ENCODE results near the gene DCP2. TPM values are rescaled to one million over a fixed set of nuclear protein-coding genes. Genes with fewer than 3 reads are reported as not detected.
"Not testable (repeated sequence)": the region's sequence is repeated elsewhere in the genome, so short reads cannot be mapped to it uniquely, and the experiment has no call there.

Gene DCP2
- total RNA-seq, 1 experiment from 2014 or later = 38.3 TPM

DNA sequence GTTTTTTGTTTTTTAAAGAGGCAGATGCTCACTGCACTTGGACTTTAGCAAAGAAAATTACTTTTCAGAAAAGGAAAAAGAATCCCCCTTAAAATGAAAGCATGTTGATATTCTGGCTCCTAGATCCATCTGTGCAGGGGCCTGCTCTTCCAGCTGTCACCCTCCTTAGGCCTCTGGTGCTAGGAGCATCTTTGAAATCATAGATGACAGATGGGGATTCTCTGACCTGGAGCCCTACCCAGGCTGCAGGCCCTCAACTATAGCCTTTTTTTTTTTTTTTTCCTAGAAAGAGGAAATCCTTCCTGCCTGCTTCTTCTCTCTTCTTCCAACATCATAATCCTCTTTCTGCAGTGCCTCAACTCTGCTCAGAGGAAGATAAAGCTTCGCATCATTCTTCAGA lies 16.3 kb upstream of the DCP2 start:
- no peak for DNase-seq (ENCODE audit: low read depth, low spot score)
- in situ Hi-C loops (cut with HindIII; ENCODE audit: low pct_unique_long_range_greater_than_20kb, low sequenced_read_pairs) = no loop called here

DNA sequence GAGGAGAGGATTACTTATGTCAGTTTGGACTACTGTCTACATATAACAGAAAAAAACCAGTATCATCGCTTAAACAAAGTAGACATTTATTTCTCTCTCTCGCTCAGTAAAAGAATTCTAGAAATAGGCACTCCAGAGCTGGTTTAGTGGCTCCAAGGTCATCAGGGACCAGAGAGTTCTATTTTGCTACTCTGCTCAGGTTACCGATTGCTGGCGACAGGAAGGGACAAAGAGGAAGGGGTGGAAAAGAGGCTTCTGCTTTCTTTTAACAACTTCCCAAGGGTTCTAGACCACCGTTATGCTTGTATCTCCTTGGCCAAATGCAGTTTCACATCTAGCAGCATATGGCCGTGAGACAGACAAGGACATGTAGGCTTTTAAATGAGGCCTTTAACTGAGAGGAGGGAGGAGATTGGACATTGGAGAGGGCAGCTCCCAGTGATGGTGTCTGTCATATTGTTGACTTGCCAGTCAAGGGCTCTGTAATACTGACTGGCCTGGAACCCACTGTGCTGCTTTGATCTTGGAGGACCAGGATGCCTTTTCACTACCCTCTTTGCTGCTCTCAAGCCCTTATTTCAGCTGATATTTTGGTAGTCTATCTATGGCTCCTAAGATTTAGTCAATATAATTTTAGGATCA lies 15.6 kb upstream of the DCP2 start:
- in situ Hi-C loops (cut with HindIII; ENCODE audit: low pct_unique_long_range_greater_than_20kb, low sequenced_read_pairs) = no loop called here
- DNase-seq (ENCODE audit: low read depth, low spot score) = no peak

DNA sequence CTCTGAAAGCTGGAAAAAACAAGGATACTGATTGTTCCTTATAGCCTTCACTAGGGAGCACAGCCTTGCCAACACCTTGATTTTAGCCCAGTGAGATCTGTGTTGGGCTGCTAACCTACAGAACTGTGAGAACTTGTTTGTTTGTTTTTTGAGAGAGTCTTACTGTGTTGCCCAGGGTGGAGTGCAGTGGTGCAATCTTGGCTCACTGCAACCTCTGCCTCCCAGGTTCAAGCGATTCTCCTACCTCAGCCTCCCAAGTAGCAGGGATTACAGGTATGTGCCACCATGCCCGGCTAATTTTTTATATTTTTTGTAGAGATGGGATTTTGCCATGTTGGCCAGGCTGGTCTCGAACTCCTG lies 13.2 kb upstream of the DCP2 start:
- DNase-seq (ENCODE audit: low read depth, low spot score); in situ Hi-C loops (cut with HindIII; ENCODE audit: low pct_unique_long_range_greater_than_20kb, low sequenced_read_pairs): not testable (repeated sequence)

GRCh38 chr5:112965733-112966306 lies 10.8 kb upstream of the DCP2 start:
- in situ Hi-C loops (cut with HindIII; ENCODE audit: low pct_unique_long_range_greater_than_20kb, low sequenced_read_pairs) = no loop called here
- no peak for DNase-seq (ENCODE audit: low read depth, low spot score)

DNA sequence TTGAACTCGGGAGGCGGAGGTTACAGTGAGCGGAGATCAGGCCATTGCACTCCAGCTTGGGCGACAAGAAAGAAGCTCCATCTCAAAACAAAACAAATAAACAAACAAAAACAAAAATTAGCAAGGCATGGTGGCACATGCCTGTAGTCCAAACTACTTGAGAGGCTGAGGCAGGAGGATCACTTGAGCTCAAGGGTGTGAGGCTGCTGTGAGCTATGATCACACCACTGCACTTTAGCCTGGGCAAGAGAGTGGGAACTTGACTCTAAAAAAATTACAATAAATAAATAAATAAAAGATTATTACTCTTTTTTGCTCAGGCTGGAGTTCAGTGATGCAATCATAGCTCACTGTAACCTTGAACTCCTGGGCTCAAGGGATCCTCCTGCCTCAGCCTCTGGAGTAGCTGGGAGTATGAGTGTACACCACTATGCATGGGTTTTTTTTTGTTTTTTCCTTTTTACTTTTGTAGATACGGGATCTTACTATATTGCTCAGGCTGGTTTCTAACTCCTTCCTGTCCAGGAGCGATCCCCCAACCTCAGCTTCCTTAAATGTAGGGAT lies 9.0 kb upstream of the DCP2 start:
- in situ Hi-C loops (cut with HindIII; ENCODE audit: low pct_unique_long_range_greater_than_20kb, low sequenced_read_pairs) = no loop called here

DNA sequence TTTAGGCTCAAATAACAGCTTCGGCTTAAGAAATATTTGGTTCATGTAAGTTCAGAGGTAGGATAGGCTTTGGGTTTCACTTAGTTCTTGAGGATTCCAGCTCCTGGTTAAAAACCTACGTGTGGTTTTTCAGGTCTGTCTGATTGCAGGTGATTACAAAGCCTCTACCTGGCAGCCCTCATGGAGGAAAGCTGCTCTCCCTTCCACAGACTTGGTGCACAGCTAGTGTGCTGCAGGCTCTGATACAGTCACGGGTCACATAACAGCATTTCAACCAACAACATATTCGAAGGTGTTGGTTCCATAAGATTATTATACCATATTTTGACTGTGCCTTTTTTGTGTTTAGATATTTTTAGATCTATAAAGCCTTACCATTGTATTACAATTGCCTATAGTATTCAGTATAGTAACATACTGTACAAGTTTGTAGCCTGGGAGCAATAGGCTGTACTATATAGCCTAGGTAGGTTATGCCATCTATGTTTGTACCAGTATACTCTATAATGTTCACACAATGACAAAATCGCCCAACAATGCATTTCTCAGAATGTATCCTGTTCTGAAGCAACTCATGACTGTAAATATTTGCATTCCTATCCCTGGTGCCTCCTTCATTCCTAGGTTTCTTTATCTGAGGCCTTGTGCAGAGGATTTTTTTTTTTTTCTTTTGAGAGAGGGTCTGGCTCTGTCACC lies 8.0 kb upstream of the DCP2 start:
- in situ Hi-C loops (cut with HindIII; ENCODE audit: low pct_unique_long_range_greater_than_20kb, low sequenced_read_pairs) = no loop called here
- no peak for DNase-seq (ENCODE audit: low read depth, low spot score)

More for the DNA sequence above, 9.0 kb upstream of the DCP2 start:
- no peak for DNase-seq (ENCODE audit: low read depth, low spot score)

- in situ Hi-C loops (cut with HindIII; ENCODE audit: low pct_unique_long_range_greater_than_20kb, low sequenced_read_pairs) = no loop called here
- no peak for DNase-seq (ENCODE audit: low read depth, low spot score)
These were observed 5.3 kb upstream of the DCP2 start for GRCh38 chr5:112971276-112971675.

DNA sequence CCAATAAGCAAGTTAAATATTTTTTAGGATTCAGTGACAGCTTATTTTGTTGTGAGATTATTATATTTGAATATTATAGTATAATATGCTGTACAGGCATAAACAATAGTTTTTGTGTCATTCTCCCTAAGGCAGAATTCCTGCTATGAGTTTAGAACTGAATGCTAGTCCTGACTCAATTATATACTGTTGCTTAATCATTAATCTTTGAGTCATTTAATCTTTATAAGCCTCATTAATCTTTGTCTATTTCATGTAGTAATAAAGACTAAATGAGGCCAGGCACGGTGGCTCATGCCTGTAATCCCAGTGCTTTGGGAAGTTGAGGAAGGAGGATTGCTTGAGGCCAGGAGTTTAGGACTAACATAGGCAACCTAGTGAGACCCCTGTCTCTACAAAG lies 3.6 kb upstream of the DCP2 start:
- in situ Hi-C loops (cut with HindIII; ENCODE audit: low pct_unique_long_range_greater_than_20kb, low sequenced_read_pairs) = no loop called here
- DNase-seq (ENCODE audit: low read depth, low spot score) = no peak

DNA sequence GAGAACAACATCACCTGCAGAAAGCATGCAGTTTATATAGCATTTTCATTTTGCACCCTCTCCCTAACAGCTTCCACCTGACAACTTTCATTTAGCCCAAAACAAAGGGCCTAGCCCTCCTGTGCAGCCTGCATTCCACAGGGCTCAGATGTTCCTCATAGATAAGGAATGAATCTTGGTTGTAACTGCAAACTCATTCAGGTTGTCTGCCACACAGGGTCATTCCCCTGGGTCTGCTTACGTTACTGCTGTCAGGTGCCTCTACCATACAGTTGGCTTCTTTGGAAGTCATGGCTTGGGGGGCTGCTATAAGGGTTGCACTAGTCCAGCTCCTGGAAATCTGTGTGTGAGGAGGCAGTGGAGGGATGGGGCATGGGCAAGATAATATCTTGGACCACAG lies 2.7 kb upstream of the DCP2 start:
- in situ Hi-C loops (cut with HindIII; ENCODE audit: low pct_unique_long_range_greater_than_20kb, low sequenced_read_pairs) = no loop called here

GRCh38 chr5:112974901-112975300 lies 1.7 kb upstream of the DCP2 start:
- DNase-seq (ENCODE audit: low read depth, low spot score) = no peak
- in situ Hi-C loops (cut with HindIII; ENCODE audit: low pct_unique_long_range_greater_than_20kb, low sequenced_read_pairs) = no loop called here

More for the DNA sequence above, 2.7 kb upstream of the DCP2 start:
- DNase-seq (ENCODE audit: low read depth, low spot score) = no peak

DNA sequence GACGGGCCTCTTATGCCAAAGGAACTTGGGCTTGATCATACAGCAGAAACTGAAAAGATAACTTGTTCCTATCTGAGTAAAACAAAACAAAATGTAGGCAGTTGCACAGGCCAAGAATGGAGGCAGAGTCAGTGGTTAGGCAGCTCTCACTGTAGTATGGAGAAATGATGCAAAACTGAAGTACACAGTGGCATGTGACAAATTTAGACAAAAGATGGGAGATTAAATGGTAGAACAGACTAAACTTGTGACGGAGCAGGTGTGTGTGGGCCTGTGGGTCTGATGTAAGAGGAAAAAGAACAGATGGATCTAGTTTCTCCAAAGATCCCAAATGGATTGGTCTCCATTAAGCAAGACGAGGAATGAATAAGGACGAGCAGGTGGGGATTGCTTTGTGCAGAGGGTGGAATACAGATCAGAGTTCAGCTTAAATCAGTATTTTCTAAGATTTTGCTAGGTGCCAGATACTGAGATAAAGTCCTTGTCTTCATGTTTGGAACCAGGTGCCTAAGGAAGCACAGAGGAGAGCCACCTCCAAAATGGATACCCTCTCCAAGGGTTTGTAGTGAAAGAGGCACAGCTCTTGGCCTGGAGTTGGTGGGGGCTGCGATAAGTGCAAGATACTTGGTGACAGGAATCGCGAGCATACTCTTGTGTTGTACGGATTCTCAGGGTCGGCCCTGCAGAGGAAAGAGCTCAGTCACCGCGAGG lies 722 bp upstream of the DCP2 start:
- no peak for DNase-seq (ENCODE audit: low read depth, low spot score)
- in situ Hi-C loops (cut with HindIII; ENCODE audit: low pct_unique_long_range_greater_than_20kb, low sequenced_read_pairs) = no loop called here

GRCh38 chr5:112977440-112977861 lies 853 bp downstream of the DCP2 start:
- in situ Hi-C loops (cut with HindIII; ENCODE audit: low pct_unique_long_range_greater_than_20kb, low sequenced_read_pairs) = no loop called here
- no peak for DNase-seq (ENCODE audit: low read depth, low spot score)

GRCh38 chr5:112978836-112979235 lies 2.2 kb downstream of the DCP2 start:
- in situ Hi-C loops (cut with HindIII; ENCODE audit: low pct_unique_long_range_greater_than_20kb, low sequenced_read_pairs) = no loop called here
- no peak for DNase-seq (ENCODE audit: low read depth, low spot score)

- no peak for DNase-seq (ENCODE audit: low read depth, low spot score)
- in situ Hi-C loops (cut with HindIII; ENCODE audit: low pct_unique_long_range_greater_than_20kb, low sequenced_read_pairs) = no loop called here
These were observed 3.1 kb downstream of the DCP2 start for GRCh38 chr5:112979723-112980122.

- in situ Hi-C loops (cut with HindIII; ENCODE audit: low pct_unique_long_range_greater_than_20kb, low sequenced_read_pairs) = no loop called here
These were observed 6.8 kb downstream of the DCP2 start for GRCh38 chr5:112983363-112983762.

DNA sequence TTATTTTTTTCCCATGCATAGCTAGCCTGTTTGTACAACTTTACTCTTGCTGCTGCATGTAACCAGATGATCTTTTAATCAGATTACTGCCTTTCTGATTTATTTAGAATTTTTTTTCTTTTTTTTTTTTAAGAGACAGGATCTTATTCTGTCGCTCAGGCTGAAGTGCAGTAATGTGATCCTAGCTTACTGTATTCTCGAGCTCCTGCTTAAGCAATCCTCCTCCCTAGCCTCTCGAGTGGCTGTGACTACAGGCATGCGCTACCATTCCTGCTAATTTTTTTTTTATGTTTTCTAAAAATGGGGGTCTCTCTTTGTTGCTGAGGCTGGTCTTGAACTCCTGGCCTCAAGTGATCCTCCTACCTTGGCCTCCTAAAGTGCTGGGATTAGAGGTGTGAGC lies 9.6 kb downstream of the DCP2 start:
- in situ Hi-C loops (cut with HindIII; ENCODE audit: low pct_unique_long_range_greater_than_20kb, low sequenced_read_pairs) = no loop called here
- no peak for DNase-seq (ENCODE audit: low read depth, low spot score)

More at GRCh38 chr5:112983363-112983762, 6.8 kb downstream of the DCP2 start:
- DNase-seq (ENCODE audit: low read depth, low spot score) = no peak

GRCh38 chr5:112995764-112996618 lies 19.4 kb downstream of the DCP2 start:
- in situ Hi-C loops (cut with HindIII; ENCODE audit: low pct_unique_long_range_greater_than_20kb, low sequenced_read_pairs) = no loop called here
- peak; percentile 74 for DNase-seq (ENCODE audit: low read depth, low spot score)

Data from SK-MEL-5 (cell line).